Uterus (tissue), 4 donors: Measurements from ENCODE around the gene CTCF. TPM values are rescaled to one million over a fixed set of nuclear protein-coding genes. Genes with fewer than 3 reads are reported as not detected.

ENCODE experiments used
- DNase-seq, 2 donors: peaks; one replicate each; pipeline ENCODE4 v3.0.0-alpha.2; 2019 to 2020
- H3K27ac ChIP-seq, 2 donors: fragments of 200-600 bp; sonication (generic); 1 replicate in 1 of 2; 2 replicates in 1 of 2; pipeline ENCODE4 v1.5.1; 2016 to 2018
- H3K27me3 ChIP-seq, 2 donors: fragments of 200-600 bp; sonication (generic); one replicate each; pipeline ENCODE4 v1.5.1; 2018 to 2019; ENCODE audit warnings: control low read depth in 1 of 2
- H3K36me3 ChIP-seq, 2 donors: fragments of 200-600 bp; sonication (generic); one replicate each; pipeline ENCODE4 v1.5.1; 2019; ENCODE audit warnings: control low read depth in 1 of 2
- H3K4me1 ChIP-seq, 2 donors: fragments of 200-600 bp; sonication (generic); one replicate each; pipeline ENCODE4 v1.5.1; 2018 to 2019; ENCODE audit warnings: control low read depth in 1 of 2
- H3K4me3 ChIP-seq, 2 donors: fragments of 200-600 bp; sonication (generic); 1 replicate in 1 of 2; 2 replicates in 1 of 2; pipeline ENCODE4 v1.5.1; 2018 to 2019; ENCODE audit warnings: mild to moderate bottlenecking in 1 of 2
- H3K9me3 ChIP-seq, 2 donors: fragments of 200-600 bp; sonication (generic); one replicate each; pipeline ENCODE4 v1.5.1; 2019; ENCODE audit warnings: control low read depth in 1 of 2
- CTCF ChIP-seq, 4 experiments: fragments of 200-600 bp in 2 of 4; fragments of 450-650 bp in 2 of 4; sonication (generic) in 2 of 4; IDR thresholded peaks; one replicate each; pipeline ENCODE4 v1.5.1; 2016 to 2019; ENCODE audit warnings: antibody characterized with exemption in 4 of 4, mild to moderate bottlenecking in 2 of 4, moderate library complexity in 1 of 4
- POLR2A ChIP-seq, 2 donors: fragments of 450-650 bp; IDR thresholded peaks; one replicate each; pipeline ENCODE4 v1.6.1; 2016; ENCODE audit warnings: antibody characterized with exemption in 2 of 2, mild to moderate bottlenecking in 1 of 2, moderate library complexity in 1 of 2
- intact Hi-C: fragments of 100-400 bp; cut with DNase I; formaldehyde crosslinking; loops from one replicate; pipeline ENCODE4 v1.15.1; 2023; ENCODE audit warnings: low total_unique reads
- total RNA-seq, 4 donors: library from RNA; depleted of rRNA in 3 of 4; stranded (reverse); fragments of >200 nt in 3 of 4; gene quantifications; one replicate each; pipeline versions ENCODE4 v1.1.0 to v1.2.4, GENCODE V29; 2014 to 2023
- donor health status: DM: yes; HTN: yes; CAD: no.

The CTCF gene
- total RNA-seq, 4 donors from 2014 or later: 24.8 to 54.1 (median 43.7) TPM

- Histone ChIP-seq H3K9me3 (no peaks in the 10 kb centered on the region), H3K4me3 (no peak overlapping the region), H3K4me1 (peaks cover 0 to 8% of the 10 kb centered on the region in 2 donors), H3K27me3 (no peaks in the 10 kb centered on the region), H3K36me3 (no peaks in the 10 kb centered on the region), H3K27ac (peak overlapping the region; percentile 30 to 56)
- TF ChIP-seq CTCF (IDR thresholded peaks at IDR 0.05) (no peak), POLR2A (IDR thresholded peaks at IDR 0.05) (no peak)
- intact Hi-C loops: no loop called here
- DNase-seq: no peak
Measured at GRCh38 chr16:67551972-67552371, 10.4 kb upstream of the CTCF start.

GRCh38 chr16:67552476-67552875 is 9.8 kb upstream of the CTCF start:
- Histone ChIP-seq H3K9me3 (no peaks in the 10 kb centered on the region), H3K27me3 (no peaks in the 10 kb centered on the region), H3K36me3 (no peaks in the 10 kb centered on the region), H3K4me1 (peaks cover 0 to 8% of the 10 kb centered on the region in 2 donors), H3K4me3 (no peak overlapping the region), H3K27ac (peak overlapping the region; percentile 30 to 56)
- no peak for TF ChIP-seq POLR2A (IDR thresholded peaks at IDR 0.05)
- TF ChIP-seq CTCF (IDR thresholded peaks at IDR 0.05): no peak
- intact Hi-C loops: no loop called here
- no peak for DNase-seq

GRCh38 chr16:67555795-67556212 is 6.5 kb upstream of the CTCF start:
- no peak overlapping the region for H3K4me3 ChIP-seq
- TF ChIP-seq POLR2A (IDR thresholded peaks at IDR 0.05) (no peak), CTCF (IDR thresholded peaks at IDR 0.05) (no peak)
- H3K36me3 ChIP-seq: no peaks in the 10 kb centered on the region
- H3K9me3 ChIP-seq: no peaks in the 10 kb centered on the region
- peaks cover 0 to 8% of the 10 kb centered on the region in 2 donors for H3K4me1 ChIP-seq
- no peak overlapping the region for H3K27ac ChIP-seq
- intact Hi-C loops: no loop called here
- no peaks in the 10 kb centered on the region for H3K27me3 ChIP-seq
- DNase-seq: no peak

GRCh38 chr16:67558859-67559258 is 3.5 kb upstream of the CTCF start:
- no peak for DNase-seq
- intact Hi-C loops: no loop called here

GRCh38 chr16:67560827-67561342 is 1.4 kb upstream of the CTCF start:
- no peak overlapping the region for H3K4me3 ChIP-seq
- peaks cover 8 to 11% of the 10 kb centered on the region in 2 donors for H3K4me1 ChIP-seq
- intact Hi-C loops: no loop called here
- no peaks in the 10 kb centered on the region for H3K27me3 ChIP-seq
- peak overlapping the region; percentile 97 to 99 for H3K27ac ChIP-seq
- H3K36me3 ChIP-seq: no peaks in the 10 kb centered on the region
- TF ChIP-seq POLR2A (IDR thresholded peaks at IDR 0.05): no peak
- TF ChIP-seq CTCF (IDR thresholded peaks at IDR 0.05): no peak
- H3K9me3 ChIP-seq: no peaks in the 10 kb centered on the region
- no peak for DNase-seq

More at GRCh38 chr16:67558859-67559258, 3.5 kb upstream of the CTCF start:
- TF ChIP-seq CTCF (IDR thresholded peaks at IDR 0.05) (no peak), POLR2A (IDR thresholded peaks at IDR 0.05) (no peak)
- Histone ChIP-seq H3K27me3 (no peaks in the 10 kb centered on the region), H3K4me3 (no peak overlapping the region), H3K36me3 (no peaks in the 10 kb centered on the region), H3K4me1 (no peaks in the 10 kb centered on the region), H3K27ac (no peak overlapping the region), H3K9me3 (no peaks in the 10 kb centered on the region)
